Measurements from ENCODE around the gene TRNP1.

- TF ChIP-seq, protein P1, sequence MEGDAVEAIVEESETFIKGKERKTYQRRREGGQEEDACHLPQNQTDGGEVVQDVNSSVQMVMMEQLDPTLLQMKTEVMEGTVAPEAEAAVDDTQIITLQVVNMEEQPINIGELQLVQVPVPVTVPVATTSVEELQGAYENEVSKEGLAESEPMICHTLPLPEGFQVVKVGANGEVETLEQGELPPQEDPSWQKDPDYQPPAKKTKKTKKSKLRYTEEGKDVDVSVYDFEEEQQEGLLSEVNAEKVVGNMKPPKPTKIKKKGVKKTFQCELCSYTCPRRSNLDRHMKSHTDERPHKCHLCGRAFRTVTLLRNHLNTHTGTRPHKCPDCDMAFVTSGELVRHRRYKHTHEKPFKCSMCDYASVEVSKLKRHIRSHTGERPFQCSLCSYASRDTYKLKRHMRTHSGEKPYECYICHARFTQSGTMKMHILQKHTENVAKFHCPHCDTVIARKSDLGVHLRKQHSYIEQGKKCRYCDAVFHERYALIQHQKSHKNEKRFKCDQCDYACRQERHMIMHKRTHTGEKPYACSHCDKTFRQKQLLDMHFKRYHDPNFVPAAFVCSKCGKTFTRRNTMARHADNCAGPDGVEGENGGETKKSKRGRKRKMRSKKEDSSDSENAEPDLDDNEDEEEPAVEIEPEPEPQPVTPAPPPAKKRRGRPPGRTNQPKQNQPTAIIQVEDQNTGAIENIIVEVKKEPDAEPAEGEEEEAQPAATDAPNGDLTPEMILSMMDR (IDR thresholded peaks at IDR 0.05), result no peak
- TF ChIP-seq EZH2phosphoT487 (IDR thresholded peaks at IDR 0.05) (no peak), EZH2 (IDR thresholded peaks at IDR 0.05) (no peak)
These were observed 14.6 kb downstream of the TRNP1 start for GRCh38 chr1:27007909-27008582.

Measured in neural progenitor cell (in vitro differentiated cells).